T-helper 1 cell (primary cell): ENCODE data around the gene OR2G3.

Experiments used
- DNase-seq, 5 donors: peaks; one replicate each; pipeline ENCODE4 v3.0.0-alpha.2; 2012 to 2020
- total RNA-seq, 4 donors: gene quantifications; one replicate each; lab custom pipeline; 2026; lab: John Stamatoyannopoulos, UW

The OR2G3 gene
- 0 reads per million in 4 donors for total RNA-seq

DNA sequence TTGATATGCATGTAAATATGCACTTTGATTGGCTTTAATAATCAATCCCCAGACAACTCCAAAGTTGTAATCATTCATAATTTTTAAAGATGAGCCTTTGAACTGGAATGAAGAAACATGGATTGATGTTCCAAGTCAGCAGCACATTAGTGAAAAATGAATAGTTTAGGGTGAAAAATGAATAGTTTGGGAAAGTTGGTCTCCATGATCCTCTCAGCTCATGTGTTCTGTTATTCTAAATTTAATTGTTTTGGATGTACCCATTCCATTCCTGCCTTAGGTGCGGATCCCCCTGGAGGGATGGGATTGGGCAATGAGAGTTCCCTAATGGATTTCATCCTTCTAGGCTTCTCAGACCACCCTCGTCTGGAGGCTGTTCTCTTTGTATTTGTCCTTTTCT is at the start of gene OR2G3:
Gene OR2G3 (plus strand): TSS at position 301 of the 400 bp plus-strand sequence. CDS start 0 bp downstream, at position 301.
- DNase-seq = no peak

DNA sequence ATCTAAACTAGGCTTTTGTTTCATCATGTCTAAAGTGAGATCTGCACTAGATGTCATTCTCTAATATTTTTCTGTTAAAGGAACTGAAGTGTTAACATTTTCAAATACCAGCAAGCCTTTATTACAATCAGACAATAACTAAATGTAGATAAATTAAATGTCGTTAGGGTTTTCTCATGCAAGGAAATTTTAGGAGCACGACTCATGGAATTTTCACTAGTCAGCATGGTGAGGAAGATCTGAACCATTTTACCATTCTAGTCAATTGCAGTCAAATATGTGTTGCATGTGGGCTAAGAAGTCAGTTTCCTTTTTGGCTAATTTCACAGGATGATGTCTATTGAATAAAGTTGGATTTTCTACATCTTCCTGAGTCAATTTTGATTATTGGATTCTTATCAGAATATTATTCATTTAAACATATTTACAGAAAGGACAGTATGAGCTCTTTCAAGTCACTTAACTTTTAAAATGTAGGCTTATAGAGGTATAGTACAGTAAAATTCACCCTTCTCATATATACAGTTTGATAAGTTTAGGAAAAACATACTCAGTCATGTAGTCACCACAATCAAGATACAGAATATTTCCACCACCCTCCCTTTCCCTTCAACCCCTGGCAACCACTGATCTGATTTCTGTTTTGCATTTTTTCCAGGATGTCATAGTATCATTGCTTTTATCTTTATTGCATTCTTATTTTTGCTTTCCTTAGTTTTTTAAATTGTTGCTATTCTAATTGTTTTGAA is 47.3 kb upstream of the OR2G3 start:
- no peak for DNase-seq

DNA sequence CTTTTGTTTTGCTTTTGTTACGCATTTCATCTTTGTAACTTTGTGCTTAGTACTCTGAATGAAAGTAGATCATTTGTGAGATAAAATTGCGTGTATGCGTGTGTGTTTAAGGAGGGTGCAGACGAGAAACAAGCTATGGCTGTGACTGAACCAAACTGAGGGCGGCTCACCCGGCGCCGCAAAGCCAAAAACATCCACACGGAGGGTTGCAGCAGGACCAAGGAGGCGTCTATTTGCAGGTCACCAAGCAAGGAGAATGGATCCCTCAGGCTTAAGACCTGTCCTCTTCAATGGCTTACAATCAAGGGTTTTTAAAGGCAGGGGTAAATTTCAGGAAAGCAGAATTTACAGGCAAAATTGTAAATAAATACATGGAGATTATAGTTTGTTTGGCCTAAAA is 43.7 kb upstream of the OR2G3 start:
- no peak for DNase-seq

DNA sequence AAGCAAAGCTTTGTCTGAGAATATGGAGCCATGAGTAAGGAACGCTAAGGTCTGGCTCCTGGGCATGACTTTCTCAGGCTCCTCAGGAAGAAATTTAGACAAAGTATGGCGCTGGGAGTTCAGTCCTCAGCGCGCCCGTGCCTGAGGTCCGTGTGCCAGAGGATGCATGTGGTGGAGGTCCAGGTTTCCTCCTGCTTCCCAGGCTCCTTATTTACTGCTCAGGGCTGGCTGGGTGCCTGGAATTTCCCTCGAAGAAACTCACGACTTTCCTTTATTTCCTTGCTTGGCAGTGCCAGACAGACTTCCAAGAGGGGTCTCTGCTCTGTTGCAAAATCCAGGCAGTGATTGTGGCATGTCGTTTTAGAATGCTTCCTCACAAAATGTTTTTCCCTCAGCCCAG is 43.2 kb upstream of the OR2G3 start:
- DNase-seq = no peak

DNA sequence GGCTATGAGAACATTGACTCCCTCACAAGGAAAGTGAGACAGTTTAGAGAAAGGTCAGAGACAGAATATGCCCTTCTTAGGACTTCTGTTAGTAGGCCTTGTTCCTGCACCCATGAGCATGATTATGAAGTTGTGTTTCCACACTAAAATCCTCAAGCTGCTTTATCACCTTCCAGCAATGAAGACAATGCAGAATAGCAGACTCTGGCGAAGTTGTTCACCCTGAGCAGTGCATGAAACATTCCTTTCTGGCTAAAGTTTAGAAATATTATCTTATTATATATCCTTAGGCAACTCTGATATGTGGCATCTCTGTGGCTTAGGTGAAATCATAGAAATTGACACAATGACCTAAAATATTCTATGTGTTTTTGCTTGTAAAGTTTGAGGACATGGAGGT is 31.1 kb upstream of the OR2G3 start:
- no peak for DNase-seq

DNA sequence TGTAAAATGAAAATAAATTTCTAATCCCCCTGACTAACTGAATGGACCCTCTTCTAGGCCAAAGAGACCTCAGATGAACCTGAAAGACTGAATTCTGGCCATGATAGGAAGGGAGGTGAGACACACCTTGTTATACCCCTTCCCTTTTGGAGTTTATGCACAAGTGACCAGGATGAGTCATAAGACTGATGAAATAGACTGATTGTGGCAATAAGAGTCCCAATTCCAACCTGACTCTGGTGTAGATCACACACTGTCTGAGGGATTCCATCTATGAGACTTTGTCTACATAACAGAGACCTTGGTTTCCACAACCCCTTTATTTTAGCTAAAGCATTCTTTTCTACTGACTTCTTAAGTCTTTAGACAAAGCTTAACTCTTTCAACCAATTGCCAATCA is 30.7 kb upstream of the OR2G3 start:
- DNase-seq = no peak

DNA sequence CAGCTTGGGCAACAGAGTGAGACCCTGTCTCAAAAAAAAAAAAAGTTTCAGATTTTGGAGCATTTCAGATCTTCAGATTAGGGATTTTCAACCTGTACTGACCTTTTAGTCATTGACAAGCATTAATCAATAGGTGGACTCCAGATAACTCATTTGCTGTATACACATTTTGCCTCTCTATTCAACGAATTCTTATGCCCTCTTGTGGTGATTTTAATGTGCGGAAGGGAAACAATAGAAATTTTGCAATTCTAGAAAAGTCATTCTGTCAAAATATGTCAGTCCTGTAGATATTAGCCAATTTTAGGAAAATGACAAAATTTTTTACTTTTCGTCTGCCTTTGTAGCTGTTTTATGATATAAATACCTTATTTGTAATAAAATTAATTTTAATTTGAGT is 28.9 kb upstream of the OR2G3 start:
- no peak for DNase-seq

DNA sequence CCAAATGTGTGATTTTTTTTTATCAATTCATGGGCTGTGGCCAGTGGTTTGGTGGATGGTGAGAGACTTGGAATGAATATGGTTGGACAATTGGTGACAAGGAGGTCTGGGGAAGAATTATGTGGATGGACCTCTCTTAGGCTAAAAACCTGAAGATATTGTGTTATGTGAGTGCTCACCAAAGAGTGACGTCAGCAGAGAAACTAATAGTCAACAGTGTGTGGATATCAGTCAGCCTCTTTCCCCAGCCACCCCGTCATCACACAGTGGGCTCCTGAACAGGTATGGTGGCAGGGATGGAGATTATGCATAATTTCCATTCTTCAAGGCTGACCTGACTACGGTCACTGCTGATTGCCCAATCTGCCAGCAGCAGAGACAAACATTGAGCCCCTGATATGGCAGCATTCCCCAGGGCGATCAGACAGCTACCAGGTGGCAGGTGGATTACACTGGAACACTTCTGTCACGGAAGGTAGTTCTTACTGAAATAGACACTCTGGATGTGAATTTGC is 26.4 kb upstream of the OR2G3 start:
- no peak for DNase-seq

DNA sequence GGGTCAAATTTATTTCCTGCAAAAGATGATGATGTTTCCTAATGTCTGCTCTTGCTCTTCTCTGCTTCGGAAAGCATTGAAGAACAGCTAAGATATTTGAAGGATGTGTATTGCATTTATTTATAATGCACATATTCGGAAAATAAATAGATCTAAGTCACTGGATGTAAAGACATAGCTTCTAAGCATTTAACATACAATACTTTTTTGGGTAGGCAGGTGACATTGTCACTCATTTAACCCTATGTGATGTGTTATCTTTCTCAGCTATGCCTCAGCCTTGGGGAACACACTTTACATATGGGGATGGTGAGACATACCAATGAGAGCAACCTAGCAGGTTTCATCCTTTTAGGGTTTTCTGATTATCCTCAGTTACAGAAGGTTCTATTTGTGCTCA is 17.3 kb upstream of the OR2G3 start, which contains the start of gene OR2G2:
Gene OR2G2 (plus strand): TSS at position 301 of the 400 bp plus-strand sequence. CDS start 0 bp downstream, at position 301.
- DNase-seq = no peak

DNA sequence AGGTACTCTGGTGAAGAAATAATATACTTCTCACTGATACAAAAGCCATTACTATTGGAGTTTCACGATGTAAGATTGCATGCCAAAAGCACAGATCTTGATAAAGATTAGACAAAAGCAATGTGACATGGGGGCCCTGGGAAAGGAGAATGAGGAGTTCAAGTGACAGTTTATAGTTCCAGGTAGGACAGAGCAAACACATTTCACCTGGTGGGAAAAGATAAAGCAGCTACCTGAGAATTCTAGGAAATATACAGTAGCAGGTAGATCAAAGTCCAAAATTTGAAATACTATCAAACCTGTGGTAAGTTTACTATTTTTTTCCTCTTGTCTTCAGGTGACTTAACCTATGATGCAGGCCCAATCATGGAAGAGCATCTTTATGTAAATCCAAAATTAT is 8.0 kb downstream of the OR2G3 start:
- DNase-seq = no peak

DNA sequence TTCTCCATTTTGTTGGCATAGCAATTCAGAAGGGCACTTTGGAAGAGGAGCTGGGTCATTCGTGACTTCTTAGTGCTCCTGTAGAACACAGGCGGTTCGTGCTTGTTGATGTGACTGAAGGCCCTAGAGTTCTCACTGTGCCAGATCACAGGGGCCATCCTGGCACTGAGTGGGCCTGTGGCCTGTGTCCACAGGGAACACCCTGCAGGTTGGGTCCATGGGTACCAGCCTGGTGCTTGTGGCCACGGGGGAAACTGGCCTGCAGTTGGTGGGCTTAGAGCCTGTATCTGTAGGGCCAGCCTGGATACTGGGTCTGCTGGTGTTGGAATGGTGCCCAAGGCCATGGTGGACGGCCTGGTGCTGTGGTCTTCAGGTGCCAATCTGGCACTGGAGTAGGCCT is 9.2 kb downstream of the OR2G3 start:
- no peak for DNase-seq

DNA sequence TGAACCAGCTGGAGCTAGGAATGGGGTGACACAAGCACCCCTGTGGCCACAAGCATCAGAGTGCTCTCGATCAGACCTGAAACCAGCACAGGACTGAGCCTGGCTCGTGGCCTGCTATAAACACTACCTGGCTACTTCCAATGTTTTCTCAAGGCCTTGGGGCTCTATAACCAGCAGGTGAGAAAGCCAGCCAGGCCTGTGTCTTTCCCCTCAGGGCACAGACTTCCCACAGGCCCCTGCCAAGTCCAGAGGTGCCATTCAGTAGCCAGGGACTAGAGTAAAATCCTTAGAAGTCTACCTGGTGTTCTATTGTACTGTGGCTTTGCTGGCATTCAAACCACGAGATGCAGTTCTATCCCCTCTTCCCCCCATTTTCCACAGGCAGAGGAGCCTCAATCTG is 22.6 kb downstream of the OR2G3 start:
- DNase-seq = no peak

DNA sequence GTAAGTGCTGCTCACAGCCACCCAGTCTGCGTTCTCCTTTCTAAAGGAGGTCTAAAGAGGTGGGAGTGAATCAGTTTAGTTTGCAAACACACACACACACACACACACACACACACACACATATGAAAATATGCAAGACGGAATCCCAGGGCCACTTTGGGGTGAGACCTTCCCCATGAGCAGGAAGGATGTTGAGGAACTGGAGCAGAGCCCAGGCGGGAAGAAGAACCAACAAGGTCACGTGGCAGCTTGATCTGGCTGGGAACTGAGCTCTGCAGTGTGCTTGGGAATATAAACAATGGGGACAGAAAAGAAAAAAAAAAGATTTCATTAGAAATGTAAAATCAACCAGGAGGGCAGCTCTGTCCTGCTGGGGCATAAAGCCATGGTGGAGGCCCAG is 32.6 kb downstream of the OR2G3 start:
- DNase-seq = no peak

DNA sequence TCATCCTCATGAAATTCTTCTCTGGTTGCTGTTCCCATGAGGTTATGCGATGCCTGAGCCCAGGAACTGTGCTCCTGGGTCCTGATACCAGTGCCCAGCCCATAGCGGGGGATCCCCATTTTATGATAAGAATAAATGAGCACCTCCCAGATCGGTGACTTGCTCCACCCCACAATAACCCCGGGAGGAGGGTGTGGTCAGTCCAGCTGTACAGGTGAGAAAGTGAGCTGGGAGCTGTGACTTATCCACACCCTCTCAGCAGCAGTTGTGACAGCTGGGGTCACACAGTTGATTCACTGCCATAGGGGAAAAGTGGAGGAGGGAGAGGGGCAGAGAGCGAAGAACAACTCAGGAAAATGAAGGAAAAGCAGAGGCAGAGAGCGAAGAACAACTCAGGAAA is 33.4 kb downstream of the OR2G3 start:
- DNase-seq = no peak

DNA sequence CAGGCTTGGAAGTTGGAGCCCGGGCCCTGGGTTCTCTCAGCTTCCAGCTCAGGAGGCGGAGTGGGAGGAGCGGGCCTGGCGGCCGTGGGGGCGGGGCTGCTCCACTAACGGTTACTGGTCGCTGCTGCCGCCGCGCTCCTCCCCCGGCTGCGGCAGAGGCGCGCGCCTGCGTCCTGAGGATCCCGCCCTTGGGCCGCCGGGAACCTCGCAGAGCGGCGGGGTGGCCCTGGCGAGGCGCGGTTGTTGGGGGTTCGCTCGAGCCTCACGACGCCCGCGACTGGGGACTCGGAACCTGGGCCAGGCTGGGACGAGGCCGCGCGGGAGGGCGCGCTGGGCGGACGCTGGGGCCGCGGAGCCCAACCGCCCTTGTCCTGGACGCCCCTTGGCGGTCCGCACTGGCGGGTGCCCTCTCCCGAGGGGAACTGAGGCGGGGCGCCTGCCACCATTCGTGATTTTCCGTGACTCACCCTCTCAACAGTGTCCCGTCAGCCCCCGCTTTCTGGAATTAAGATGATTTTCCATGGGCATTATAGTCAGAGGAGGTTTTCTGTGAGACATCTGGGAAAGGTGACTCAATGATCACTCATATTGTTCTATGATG is 34.1 kb downstream of the OR2G3 start:
- DNase-seq = peak in 1 of 5 donors; percentile 3

DNA sequence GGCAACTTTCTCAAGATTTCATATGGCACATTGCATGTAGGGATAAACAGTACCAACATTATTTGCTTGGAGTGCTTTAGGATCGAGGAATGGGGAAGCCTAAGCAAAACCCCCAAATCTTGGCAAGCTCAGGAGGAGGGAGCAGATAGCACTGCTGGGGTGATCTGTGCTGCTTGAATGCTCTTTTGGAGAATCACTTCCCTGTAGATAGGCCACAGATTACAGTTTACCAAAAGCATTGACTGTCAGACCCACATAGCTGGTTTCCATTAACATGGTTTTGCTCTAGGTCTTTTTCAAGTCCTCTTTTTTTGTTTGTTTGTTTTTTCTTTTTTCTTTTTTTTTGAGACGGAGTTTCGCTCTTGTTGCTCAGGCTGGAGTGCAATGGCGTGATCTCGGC is 37.4 kb downstream of the OR2G3 start:
- no peak for DNase-seq

DNA sequence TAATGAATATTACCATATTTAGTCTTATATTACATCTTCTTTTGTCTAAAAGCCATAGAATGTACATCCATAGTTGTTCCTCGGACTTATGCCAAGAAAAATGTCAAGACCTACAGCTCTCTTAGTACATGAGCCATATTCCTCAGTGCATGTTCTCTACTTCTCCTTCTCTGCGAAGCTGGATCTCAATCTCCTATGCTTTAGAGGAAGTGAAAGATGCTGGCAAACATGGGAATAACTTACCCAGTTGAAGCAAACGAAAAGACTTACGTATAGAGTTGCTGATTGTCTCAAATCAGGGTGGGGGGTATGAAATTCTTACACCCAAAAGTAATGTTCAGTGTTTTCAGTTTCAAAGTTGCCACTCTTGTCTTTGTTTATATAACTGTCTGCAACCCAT is 41.5 kb downstream of the OR2G3 start:
- no peak for DNase-seq

DNA sequence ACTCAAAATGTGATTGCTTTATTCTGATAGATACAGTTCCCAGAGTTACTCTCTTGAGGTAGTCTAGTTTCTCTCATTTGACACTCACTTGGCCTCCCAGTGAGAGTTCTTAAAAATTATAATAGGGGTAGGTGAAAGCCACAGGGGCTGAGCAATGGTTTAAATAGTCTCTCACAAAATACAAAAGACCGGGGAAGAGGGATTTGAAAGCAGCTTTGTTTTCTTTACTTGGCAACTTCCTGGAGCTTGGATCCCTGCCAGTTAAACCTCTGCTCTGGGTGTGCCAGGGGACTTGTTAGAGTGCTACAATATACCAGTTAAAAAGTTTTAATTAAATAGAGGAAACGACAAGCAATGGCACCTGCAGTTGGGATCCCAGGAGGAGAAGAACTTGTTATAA is 42.5 kb downstream of the OR2G3 start:
- DNase-seq = no peak

DNA sequence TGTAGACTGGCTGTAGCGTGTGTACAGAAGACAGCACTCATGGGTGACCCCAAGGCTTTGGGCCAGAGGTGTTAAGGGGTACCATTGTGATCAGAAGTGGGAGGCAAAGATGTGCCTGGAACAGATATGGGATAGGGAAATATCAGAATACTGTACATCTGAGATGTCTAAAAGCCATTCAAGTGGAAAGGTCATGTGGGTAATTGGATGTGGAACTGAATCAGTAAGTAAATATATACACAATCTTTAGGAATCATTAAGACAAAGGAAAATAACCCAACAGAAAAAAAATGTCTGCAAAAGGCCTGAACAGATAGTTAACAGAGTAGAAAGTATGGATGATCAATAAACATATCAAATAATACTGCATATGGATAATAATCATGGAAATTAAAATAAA is 47.7 kb downstream of the OR2G3 start:
- DNase-seq = no peak
